Stimulated activated CD8-positive, alpha-beta memory T cell treated with anti-CD3 and anti-CD28 coated beads, Interleukin-4, amount 100 ng/mL, for 4 hours (primary cell): ENCODE data around the gene FNDC5.

Experiments
- DNase-seq, 2 donors: peaks; one replicate each; pipeline ENCODE4 v3.0.0-alpha.2; 2020; ENCODE audit warnings: low read depth in 2 of 2, low spot score in 1 of 2

The FNDC5 gene

GRCh38 chr1:32897082-32898049 lies 26.7 kb upstream of the FNDC5 start:
- DNase-seq, result no peak

- DNase-seq, result no peak
These were observed 25.7 kb upstream of the FNDC5 start for GRCh38 chr1:32896451-32896850.

- DNase-seq, result no peak
These were observed 24.9 kb upstream of the FNDC5 start for GRCh38 chr1:32895325-32896215.

GRCh38 chr1:32894681-32895080 lies 24.0 kb upstream of the FNDC5 start:
- DNase-seq, result no peak

- DNase-seq, result no peak
These were observed 23.4 kb upstream of the FNDC5 start for GRCh38 chr1:32894019-32894600.

GRCh38 chr1:32893198-32894018 lies 22.7 kb upstream of the FNDC5 start:
- no peak for DNase-seq

- DNase-seq, result no peak
These were observed 21.9 kb upstream of the FNDC5 start for GRCh38 chr1:32892368-32893197.

- no peak for DNase-seq
These were observed 20.9 kb upstream of the FNDC5 start for GRCh38 chr1:32891630-32892029.

GRCh38 chr1:32891241-32891570 lies 20.5 kb upstream of the FNDC5 start:
- no peak for DNase-seq

GRCh38 chr1:32890516-32891240 lies 20.0 kb upstream of the FNDC5 start:
- DNase-seq, result no peak

GRCh38 chr1:32889731-32890278 lies 19.1 kb upstream of the FNDC5 start:
- no peak for DNase-seq

- no peak for DNase-seq
These were observed 18.1 kb upstream of the FNDC5 start for GRCh38 chr1:32888677-32889420.

- no peak for DNase-seq
These were observed 17.4 kb upstream of the FNDC5 start for GRCh38 chr1:32888134-32888533.

GRCh38 chr1:32887623-32888022 lies 16.9 kb upstream of the FNDC5 start:
- DNase-seq, result no peak

GRCh38 chr1:32886828-32887414 lies 16.2 kb upstream of the FNDC5 start:
- DNase-seq, result no peak

- DNase-seq, result no peak
These were observed 15.5 kb upstream of the FNDC5 start, which contains the start of gene HPCA for GRCh38 chr1:32886004-32886827. TSS of gene HPCA (plus strand) at chr1:32886491. CDS start at chr1:32888899, 2,408 bp downstream.

- DNase-seq, result no peak
These were observed 14.9 kb upstream of the FNDC5 start for GRCh38 chr1:32885676-32886003.
